A673 (cell line): ENCODE results near the gene TNRC6C.

Experiments
- EZH2 ChIP-seq: fragments of 200-600 bp; sonication (generic); IDR thresholded peaks from 2 replicates; pipeline ENCODE4 v1.6.1; 2017; ENCODE audit warnings: borderline replicate concordance, low read depth, mild to moderate bottlenecking, mixed read lengths, antibody characterized with exemption, low read length; ENCODE audit not compliant: poor library complexity, severe bottlenecking
- TF ChIP-seq, protein P1 (sequence below): fragments of 300-800, 200-600 bp; sonication (generic); conservative IDR thresholded peaks from 2 replicates; pipeline ENCODE4 v1.5.1; 2017; ENCODE audit warnings: low read depth, mild to moderate bottlenecking, antibody characterized with exemption, low read length, moderate library complexity, mixed read lengths

DNA sequence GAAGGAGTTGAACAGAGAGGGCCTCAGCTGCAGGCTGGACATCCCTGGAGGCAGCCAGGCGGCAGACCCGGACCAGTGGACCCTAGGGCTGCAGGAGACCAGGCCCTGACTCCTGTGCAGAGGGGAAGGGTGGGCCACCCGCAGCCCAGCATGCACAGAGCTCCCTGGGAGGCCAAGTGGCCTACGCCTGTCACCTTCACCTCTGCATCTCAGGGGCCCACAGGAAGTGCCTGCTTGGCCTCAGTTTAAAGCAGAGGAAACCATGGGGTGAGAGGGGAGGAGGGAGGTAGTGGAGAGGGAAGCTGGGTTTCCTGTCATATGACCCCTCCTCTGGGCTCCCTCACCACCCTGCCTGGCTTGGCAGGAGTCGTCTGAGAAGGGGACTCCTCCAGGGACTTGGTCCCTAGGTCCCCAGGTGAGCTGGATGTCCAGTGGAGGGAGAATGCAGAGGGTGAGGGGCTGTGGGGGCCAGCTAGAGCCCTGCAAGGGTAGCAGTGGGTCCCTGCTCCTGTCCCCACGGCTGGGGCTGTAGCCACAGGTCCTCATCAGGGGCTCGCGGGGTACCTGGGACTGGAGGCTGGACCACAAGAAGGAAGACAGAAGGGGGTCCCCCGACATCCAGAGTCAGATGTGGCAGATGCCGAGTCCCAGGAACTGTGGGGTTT lies 172.1 kb downstream of the TNRC6C start, which contains the start of gene TMC8:
- TF ChIP-seq, protein P1, sequence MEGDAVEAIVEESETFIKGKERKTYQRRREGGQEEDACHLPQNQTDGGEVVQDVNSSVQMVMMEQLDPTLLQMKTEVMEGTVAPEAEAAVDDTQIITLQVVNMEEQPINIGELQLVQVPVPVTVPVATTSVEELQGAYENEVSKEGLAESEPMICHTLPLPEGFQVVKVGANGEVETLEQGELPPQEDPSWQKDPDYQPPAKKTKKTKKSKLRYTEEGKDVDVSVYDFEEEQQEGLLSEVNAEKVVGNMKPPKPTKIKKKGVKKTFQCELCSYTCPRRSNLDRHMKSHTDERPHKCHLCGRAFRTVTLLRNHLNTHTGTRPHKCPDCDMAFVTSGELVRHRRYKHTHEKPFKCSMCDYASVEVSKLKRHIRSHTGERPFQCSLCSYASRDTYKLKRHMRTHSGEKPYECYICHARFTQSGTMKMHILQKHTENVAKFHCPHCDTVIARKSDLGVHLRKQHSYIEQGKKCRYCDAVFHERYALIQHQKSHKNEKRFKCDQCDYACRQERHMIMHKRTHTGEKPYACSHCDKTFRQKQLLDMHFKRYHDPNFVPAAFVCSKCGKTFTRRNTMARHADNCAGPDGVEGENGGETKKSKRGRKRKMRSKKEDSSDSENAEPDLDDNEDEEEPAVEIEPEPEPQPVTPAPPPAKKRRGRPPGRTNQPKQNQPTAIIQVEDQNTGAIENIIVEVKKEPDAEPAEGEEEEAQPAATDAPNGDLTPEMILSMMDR: no peak
- no peak for TF ChIP-seq EZH2
